ENCODE data around the gene ARL14EP.
A peak's percentile ranks its signal among the peaks of the same experiment; 100 is the strongest.

ARL14EP gene

GRCh38 chr11:30329150-30329940, 6.4 kb downstream of the ARL14EP start:
- Histone ChIP-seq H3K9ac (ENCODE audit: low read depth, low read length) (peak overlapping the region; percentile 35), H3K36me3 (ENCODE audit: insufficient read depth, low read length) (peaks cover 35% of the 10 kb centered on the region), H3K4me3 (ENCODE audit: low read length) (no peak overlapping the region), H3K9me3 (replicated peaks; ENCODE audit: low read length) (no peaks in the 10 kb centered on the region), H3K4me2 (ENCODE audit: low read length) (peak overlapping the region; percentile 45), H3K27me3 (ENCODE audit: control insufficient read depth, insufficient read depth, low read length) (no peaks in the 10 kb centered on the region), H3K4me1 (ENCODE audit: control insufficient read depth, insufficient read depth, low read length) (peaks cover 18% of the 10 kb centered on the region)

DNA sequence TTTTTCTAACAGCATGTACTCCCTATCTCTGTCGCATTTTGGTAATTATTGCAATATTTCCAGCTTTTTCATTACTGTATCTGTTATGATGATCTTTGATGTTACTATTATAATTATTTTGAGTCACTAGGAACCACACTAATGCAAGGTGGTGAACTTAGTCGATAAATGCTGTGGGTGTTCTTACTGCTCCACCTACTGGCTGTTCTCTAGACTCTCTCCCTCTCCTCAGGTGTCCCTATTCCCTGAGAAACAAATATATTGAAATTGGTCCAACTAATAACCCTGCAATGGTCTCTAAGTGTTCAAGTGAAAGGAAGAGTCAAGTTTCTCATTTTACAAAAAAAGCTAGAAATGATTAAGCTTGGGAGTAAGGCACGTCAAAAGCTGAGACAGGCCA, 10.5 kb downstream of the ARL14EP start:
- H3K4me2 ChIP-seq (ENCODE audit: low read length) = no peak overlapping the region
- peaks cover 57% of the 10 kb centered on the region for H3K36me3 ChIP-seq (ENCODE audit: insufficient read depth, low read length)
- no peaks in the 10 kb centered on the region for H3K9me3 ChIP-seq (replicated peaks; ENCODE audit: low read length)
- no peak overlapping the region for H3K9ac ChIP-seq (ENCODE audit: low read depth, low read length)
- no peak overlapping the region for H3K4me3 ChIP-seq (ENCODE audit: low read length)
- H3K4me1 ChIP-seq (ENCODE audit: control insufficient read depth, insufficient read depth, low read length) = peaks cover 12% of the 10 kb centered on the region
- no peaks in the 10 kb centered on the region for H3K27me3 ChIP-seq (ENCODE audit: control insufficient read depth, insufficient read depth, low read length)

DNA sequence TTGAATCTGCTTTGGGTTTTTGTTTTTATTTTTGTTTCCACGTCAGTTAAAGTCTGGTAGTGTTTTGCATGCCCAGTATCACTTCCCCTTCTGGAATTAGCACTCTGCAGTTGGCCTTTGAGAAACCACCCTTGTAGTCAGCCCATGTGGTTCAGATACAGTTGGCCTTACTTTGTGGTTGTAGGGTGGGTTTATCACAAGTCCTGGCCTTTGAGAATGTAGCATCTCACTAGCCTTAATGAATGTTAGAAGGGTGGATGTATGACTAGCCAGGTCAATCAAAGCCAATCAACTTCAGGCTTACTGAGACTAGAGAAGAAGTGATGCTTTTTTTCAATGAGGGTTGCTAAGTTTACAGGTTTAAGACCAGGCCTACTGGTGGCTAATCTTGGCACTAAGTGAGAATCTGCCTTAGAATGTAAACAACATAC, 19.8 kb downstream of the ARL14EP start:
- Histone ChIP-seq H3K4me3 (ENCODE audit: low read length) (no peak overlapping the region), H3K27me3 (ENCODE audit: control insufficient read depth, insufficient read depth, low read length) (no peaks in the 10 kb centered on the region), H3K36me3 (ENCODE audit: insufficient read depth, low read length) (peaks cover 2% of the 10 kb centered on the region), H3K9me3 (replicated peaks; ENCODE audit: low read length) (no peaks in the 10 kb centered on the region), H3K4me2 (ENCODE audit: low read length) (no peak overlapping the region), H3K4me1 (ENCODE audit: control insufficient read depth, insufficient read depth, low read length) (no peaks in the 10 kb centered on the region), H3K9ac (ENCODE audit: low read depth, low read length) (no peak overlapping the region)

GRCh38 chr11:30344085-30344484, 21.2 kb downstream of the ARL14EP start:
- H3K4me1 ChIP-seq (ENCODE audit: control insufficient read depth, insufficient read depth, low read length) = no peaks in the 10 kb centered on the region
- H3K9me3 ChIP-seq (replicated peaks; ENCODE audit: low read length) = no peaks in the 10 kb centered on the region
- H3K4me2 ChIP-seq (ENCODE audit: low read length) = no peak overlapping the region
- no peak overlapping the region for H3K9ac ChIP-seq (ENCODE audit: low read depth, low read length)
- no peaks in the 10 kb centered on the region for H3K27me3 ChIP-seq (ENCODE audit: control insufficient read depth, insufficient read depth, low read length)
- no peak overlapping the region for H3K4me3 ChIP-seq (ENCODE audit: low read length)
- H3K36me3 ChIP-seq (ENCODE audit: insufficient read depth, low read length) = peaks cover 2% of the 10 kb centered on the region

GRCh38 chr11:30345644-30346043, 22.7 kb downstream of the ARL14EP start:
- Histone ChIP-seq H3K36me3 (ENCODE audit: insufficient read depth, low read length) (peaks cover under 1% of the 10 kb centered on the region), H3K9me3 (replicated peaks; ENCODE audit: low read length) (no peaks in the 10 kb centered on the region), H3K4me1 (ENCODE audit: control insufficient read depth, insufficient read depth, low read length) (no peaks in the 10 kb centered on the region)

DNA sequence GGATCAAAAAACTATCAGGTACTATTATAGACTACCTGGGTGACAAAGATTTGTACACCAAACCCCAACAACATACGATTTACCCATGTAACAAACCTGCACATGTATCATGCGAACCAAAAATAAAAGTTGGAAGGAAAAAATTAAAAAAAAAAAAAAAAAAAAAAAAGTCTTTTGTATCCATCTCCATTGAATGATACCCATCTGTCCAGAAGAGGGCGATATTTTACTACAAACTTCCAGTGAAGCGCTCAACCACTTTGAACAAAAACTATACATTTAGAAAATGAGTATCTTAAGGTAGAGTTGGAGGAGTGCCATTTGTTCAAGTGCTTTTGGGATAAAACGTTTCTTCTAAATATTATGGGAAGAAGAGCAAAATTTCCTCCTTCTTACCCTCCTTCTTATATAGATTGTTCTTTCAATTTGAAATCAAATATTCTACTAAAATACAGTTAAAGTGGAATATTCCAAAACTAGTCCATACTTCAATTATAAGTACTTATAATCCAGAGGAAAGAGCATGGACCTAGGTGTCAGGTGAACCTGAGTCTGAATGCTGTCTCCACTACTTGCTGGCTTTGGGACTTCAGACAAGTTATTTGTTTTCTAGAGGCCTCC, 23.3 kb downstream of the ARL14EP start:
- Histone ChIP-seq H3K4me2 (ENCODE audit: low read length) (no peak overlapping the region), H3K9ac (ENCODE audit: low read depth, low read length) (no peak overlapping the region), H3K36me3 (ENCODE audit: insufficient read depth, low read length) (no peaks in the 10 kb centered on the region), H3K27me3 (ENCODE audit: control insufficient read depth, insufficient read depth, low read length) (peaks cover 5% of the 10 kb centered on the region), H3K4me1 (ENCODE audit: control insufficient read depth, insufficient read depth, low read length) (no peaks in the 10 kb centered on the region), H3K4me3 (ENCODE audit: low read length) (no peak overlapping the region), H3K9me3 (replicated peaks; ENCODE audit: low read length) (no peaks in the 10 kb centered on the region)

More at GRCh38 chr11:30345644-30346043, 22.7 kb downstream of the ARL14EP start:
- no peak overlapping the region for H3K4me2 ChIP-seq (ENCODE audit: low read length)
- no peak overlapping the region for H3K4me3 ChIP-seq (ENCODE audit: low read length)
- peaks cover under 1% of the 10 kb centered on the region for H3K27me3 ChIP-seq (ENCODE audit: control insufficient read depth, insufficient read depth, low read length)
- H3K9ac ChIP-seq (ENCODE audit: low read depth, low read length) = no peak overlapping the region

DNA sequence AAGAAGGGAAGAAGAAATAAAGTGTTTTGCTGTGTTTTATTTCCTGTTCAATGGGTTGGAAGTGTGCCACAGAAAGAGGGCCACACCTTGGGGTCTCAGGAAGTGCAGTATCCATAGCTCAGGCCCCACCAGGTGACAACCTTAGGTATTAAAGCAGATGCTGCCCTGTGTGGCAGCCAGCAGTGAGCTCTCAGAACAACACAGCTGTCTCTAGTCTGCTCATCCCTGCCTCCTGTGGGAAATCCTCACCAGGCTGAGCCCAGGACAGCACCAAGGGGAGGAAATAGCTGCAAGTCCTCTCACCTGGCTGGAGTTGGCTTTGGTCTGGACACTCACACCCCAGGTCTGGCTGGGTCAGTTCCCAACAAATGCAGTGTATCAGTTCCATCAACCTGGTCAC, 25.1 kb downstream of the ARL14EP start:
- Histone ChIP-seq H3K4me3 (ENCODE audit: low read length) (no peak overlapping the region), H3K9ac (ENCODE audit: low read depth, low read length) (no peak overlapping the region), H3K36me3 (ENCODE audit: insufficient read depth, low read length) (no peaks in the 10 kb centered on the region), H3K9me3 (replicated peaks; ENCODE audit: low read length) (no peaks in the 10 kb centered on the region), H3K4me1 (ENCODE audit: control insufficient read depth, insufficient read depth, low read length) (no peaks in the 10 kb centered on the region), H3K4me2 (ENCODE audit: low read length) (no peak overlapping the region), H3K27me3 (ENCODE audit: control insufficient read depth, insufficient read depth, low read length) (peaks cover 22% of the 10 kb centered on the region)

- Histone ChIP-seq H3K36me3 (ENCODE audit: insufficient read depth, low read length) (no peaks in the 10 kb centered on the region), H3K4me2 (ENCODE audit: low read length) (no peak overlapping the region), H3K4me3 (ENCODE audit: low read length) (no peak overlapping the region), H3K9ac (ENCODE audit: low read depth, low read length) (no peak overlapping the region), H3K27me3 (ENCODE audit: control insufficient read depth, insufficient read depth, low read length) (peaks cover 28% of the 10 kb centered on the region), H3K4me1 (ENCODE audit: control insufficient read depth, insufficient read depth, low read length) (no peaks in the 10 kb centered on the region), H3K9me3 (replicated peaks; ENCODE audit: low read length) (no peaks in the 10 kb centered on the region)
Measured at GRCh38 chr11:30349885-30350284, 27.0 kb downstream of the ARL14EP start.

DNA sequence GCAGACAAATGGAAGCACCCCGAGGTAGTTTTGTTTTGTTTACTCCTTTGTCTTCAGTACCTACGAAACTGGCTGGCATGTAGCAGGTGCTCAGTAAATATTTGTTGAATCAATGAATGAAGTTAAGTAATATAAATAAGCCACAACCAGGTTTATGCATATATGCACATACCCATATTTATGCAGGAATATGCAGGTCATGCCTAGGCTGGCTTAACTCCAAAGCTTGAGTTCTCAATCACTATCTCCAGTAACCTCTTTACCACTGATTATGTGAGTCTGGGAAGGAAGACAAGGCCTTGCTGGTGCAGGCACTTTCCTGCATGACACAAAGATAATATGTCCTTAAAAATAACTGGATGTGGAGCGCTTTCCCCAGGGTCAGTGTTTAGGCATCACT, 27.5 kb downstream of the ARL14EP start:
- H3K9me3 ChIP-seq (replicated peaks; ENCODE audit: low read length) = no peaks in the 10 kb centered on the region
- H3K9ac ChIP-seq (ENCODE audit: low read depth, low read length) = no peak overlapping the region
- H3K4me1 ChIP-seq (ENCODE audit: control insufficient read depth, insufficient read depth, low read length) = no peaks in the 10 kb centered on the region
- H3K4me2 ChIP-seq (ENCODE audit: low read length) = no peak overlapping the region
- H3K4me3 ChIP-seq (ENCODE audit: low read length) = no peak overlapping the region
- H3K27me3 ChIP-seq (ENCODE audit: control insufficient read depth, insufficient read depth, low read length) = peaks cover 28% of the 10 kb centered on the region
- no peaks in the 10 kb centered on the region for H3K36me3 ChIP-seq (ENCODE audit: insufficient read depth, low read length)

DNA sequence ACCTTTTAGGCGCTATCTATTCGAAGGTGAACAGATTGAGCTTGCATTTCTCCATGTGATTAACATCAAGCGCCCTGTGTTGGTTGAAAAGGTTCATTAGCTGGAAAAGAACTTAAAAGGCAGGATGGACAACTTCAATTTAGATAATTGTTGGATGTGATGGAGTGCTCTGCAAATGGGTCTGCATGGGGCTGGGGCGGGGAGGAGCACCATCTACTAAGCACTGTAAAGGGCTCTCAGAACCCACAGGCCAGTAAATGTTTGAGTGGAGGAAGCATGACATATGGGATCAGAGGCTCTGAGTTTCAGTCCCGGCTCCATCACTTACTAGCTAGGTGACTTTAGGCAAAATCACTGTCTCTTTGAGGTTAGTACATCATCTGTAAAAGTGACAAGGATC, 28.2 kb downstream of the ARL14EP start:
- Histone ChIP-seq H3K9ac (ENCODE audit: low read depth, low read length) (no peak overlapping the region), H3K27me3 (ENCODE audit: control insufficient read depth, insufficient read depth, low read length) (peaks cover 28% of the 10 kb centered on the region), H3K36me3 (ENCODE audit: insufficient read depth, low read length) (no peaks in the 10 kb centered on the region), H3K9me3 (replicated peaks; ENCODE audit: low read length) (no peaks in the 10 kb centered on the region), H3K4me2 (ENCODE audit: low read length) (no peak overlapping the region), H3K4me1 (ENCODE audit: control insufficient read depth, insufficient read depth, low read length) (no peaks in the 10 kb centered on the region), H3K4me3 (ENCODE audit: low read length) (no peak overlapping the region)

DNA sequence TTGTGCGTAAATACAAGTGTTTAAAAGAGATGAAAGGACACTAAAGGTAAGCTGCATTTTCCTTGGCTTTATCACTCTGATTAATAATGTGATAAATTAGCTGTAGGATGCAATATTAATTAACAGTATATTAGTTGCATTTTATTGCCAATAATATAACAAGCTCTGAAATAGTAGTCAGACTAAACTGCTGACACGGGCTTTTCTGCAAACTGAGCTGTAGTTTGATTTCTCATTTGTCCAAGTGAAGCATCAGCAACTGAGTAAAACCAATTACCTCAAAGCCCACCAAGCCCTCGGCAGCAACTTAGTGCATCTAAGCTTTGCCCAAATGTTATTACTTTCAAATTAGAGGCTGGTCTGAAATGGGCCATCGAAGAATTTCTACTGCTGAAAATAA, 33.5 kb downstream of the ARL14EP start:
- Histone ChIP-seq H3K27me3 (ENCODE audit: control insufficient read depth, insufficient read depth, low read length) (peaks cover 24% of the 10 kb centered on the region), H3K36me3 (ENCODE audit: insufficient read depth, low read length) (no peaks in the 10 kb centered on the region), H3K9me3 (replicated peaks; ENCODE audit: low read length) (no peaks in the 10 kb centered on the region), H3K4me1 (ENCODE audit: control insufficient read depth, insufficient read depth, low read length) (no peaks in the 10 kb centered on the region), H3K4me2 (ENCODE audit: low read length) (no peak overlapping the region), H3K4me3 (ENCODE audit: low read length) (no peak overlapping the region), H3K9ac (ENCODE audit: low read depth, low read length) (no peak overlapping the region)

- Histone ChIP-seq H3K36me3 (ENCODE audit: insufficient read depth, low read length) (no peaks in the 10 kb centered on the region), H3K9ac (ENCODE audit: low read depth, low read length) (no peak overlapping the region), H3K27me3 (ENCODE audit: control insufficient read depth, insufficient read depth, low read length) (peaks cover 11% of the 10 kb centered on the region), H3K4me1 (ENCODE audit: control insufficient read depth, insufficient read depth, low read length) (no peaks in the 10 kb centered on the region), H3K9me3 (replicated peaks; ENCODE audit: low read length) (no peaks in the 10 kb centered on the region), H3K4me2 (ENCODE audit: low read length) (no peak overlapping the region), H3K4me3 (ENCODE audit: low read length) (no peak overlapping the region)
Measured at GRCh38 chr11:30357872-30358271, 35.0 kb downstream of the ARL14EP start.

All from skeletal muscle satellite cell (primary cell).